ENCODE results near the gene C16orf54. TPM values are rescaled to one million over a fixed set of nuclear protein-coding genes. Genes with fewer than 3 reads are reported as not detected.
"Not testable (repeated sequence)": the region's sequence is repeated elsewhere in the genome, so short reads cannot be mapped to it uniquely, and the experiment has no call there.

C16orf54 gene
- total RNA-seq, 1 donor from 2014 or later, result not detected

DNA sequence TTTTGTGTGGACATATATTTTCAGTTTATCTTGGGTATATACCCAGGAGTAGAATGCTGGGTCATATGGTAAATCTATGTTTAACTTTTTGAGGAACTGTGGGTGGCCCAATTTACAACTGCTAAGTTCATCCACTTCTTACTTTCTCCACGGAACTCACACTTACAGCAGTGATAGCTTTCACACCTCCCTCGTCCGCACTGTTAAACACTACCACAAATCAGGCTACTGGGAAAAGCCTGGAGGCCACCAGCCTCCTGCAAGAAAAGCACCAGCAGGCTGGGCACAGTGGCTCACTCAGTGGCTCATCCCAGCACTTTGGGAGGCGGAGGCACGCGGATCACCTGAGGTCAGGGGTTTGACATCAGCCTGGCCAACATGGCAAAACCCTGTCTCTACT, 17.5 kb upstream of the C16orf54 start:
- Mint-ChIP-seq H3K27me3 (ENCODE audit: unreplicated experiment) (peaks cover 5% of the 10 kb centered on the region), H3K36me3 (ENCODE audit: unreplicated experiment) (no peaks in the 10 kb centered on the region), H3K4me1 (ENCODE audit: unreplicated experiment) (peaks cover 2% of the 10 kb centered on the region), H3K4me3 (ENCODE audit: unreplicated experiment) (no peak overlapping the region), H3K9me3 (ENCODE audit: unreplicated experiment) (no peaks in the 10 kb centered on the region), H3K27ac (ENCODE audit: unreplicated experiment) (no peak overlapping the region)
- TF ChIP-seq, protein P1, sequence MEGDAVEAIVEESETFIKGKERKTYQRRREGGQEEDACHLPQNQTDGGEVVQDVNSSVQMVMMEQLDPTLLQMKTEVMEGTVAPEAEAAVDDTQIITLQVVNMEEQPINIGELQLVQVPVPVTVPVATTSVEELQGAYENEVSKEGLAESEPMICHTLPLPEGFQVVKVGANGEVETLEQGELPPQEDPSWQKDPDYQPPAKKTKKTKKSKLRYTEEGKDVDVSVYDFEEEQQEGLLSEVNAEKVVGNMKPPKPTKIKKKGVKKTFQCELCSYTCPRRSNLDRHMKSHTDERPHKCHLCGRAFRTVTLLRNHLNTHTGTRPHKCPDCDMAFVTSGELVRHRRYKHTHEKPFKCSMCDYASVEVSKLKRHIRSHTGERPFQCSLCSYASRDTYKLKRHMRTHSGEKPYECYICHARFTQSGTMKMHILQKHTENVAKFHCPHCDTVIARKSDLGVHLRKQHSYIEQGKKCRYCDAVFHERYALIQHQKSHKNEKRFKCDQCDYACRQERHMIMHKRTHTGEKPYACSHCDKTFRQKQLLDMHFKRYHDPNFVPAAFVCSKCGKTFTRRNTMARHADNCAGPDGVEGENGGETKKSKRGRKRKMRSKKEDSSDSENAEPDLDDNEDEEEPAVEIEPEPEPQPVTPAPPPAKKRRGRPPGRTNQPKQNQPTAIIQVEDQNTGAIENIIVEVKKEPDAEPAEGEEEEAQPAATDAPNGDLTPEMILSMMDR (IDR thresholded peaks at IDR 0.05), result no peak
- no peak for DNase-seq (ENCODE audit: extremely low spot score, unreplicated experiment)

DNA sequence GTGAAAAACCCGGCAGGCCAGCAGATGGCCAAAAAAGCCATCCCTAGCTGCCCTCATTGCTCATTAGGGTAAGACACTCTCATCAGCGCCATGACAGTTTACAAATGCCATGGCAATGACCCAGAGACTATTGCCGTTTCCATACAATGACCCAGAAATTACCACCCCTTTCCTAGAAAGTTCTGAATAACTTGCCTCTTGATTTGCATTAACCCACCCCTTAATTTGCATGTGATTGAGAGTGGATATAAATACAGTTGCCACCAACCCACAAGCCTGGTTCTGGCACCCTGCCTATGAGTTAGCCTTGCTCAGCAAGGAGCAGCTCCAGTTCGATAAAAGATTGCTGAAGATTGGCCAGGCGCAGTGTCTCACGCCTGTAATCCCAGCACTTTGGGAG, 16.1 kb upstream of the C16orf54 start:
- no peak overlapping the region for H3K4me3 Mint-ChIP-seq (ENCODE audit: unreplicated experiment)
- H3K9me3 Mint-ChIP-seq (ENCODE audit: unreplicated experiment), result no peaks in the 10 kb centered on the region
- DNase-seq (ENCODE audit: extremely low spot score, unreplicated experiment), result no peak
- peaks cover 5% of the 10 kb centered on the region for H3K27me3 Mint-ChIP-seq (ENCODE audit: unreplicated experiment)
- no peak overlapping the region for H3K27ac Mint-ChIP-seq (ENCODE audit: unreplicated experiment)
- TF ChIP-seq, protein P1 (IDR thresholded peaks at IDR 0.05), result no peak
- no peaks in the 10 kb centered on the region for H3K36me3 Mint-ChIP-seq (ENCODE audit: unreplicated experiment)
- peaks cover 12% of the 10 kb centered on the region for H3K4me1 Mint-ChIP-seq (ENCODE audit: unreplicated experiment)

DNA sequence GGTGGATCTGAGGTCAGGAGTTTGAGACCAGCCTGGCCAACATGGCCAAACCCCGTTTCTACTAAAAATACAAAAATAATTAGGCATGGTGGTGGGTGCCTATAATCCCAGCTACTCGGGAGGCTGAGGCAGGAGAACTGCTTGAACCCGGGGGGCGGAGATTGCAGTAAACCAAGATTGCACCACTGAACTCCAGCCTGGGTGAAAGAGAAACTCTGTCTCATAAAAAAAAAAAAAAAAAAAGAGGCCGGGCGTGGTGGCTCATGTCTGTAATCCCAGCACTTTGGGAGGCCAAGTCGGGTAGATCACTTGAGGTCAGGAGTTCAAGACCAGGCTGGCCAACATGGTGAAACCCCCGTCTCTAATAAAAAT, 15.5 kb upstream of the C16orf54 start:
- H3K27me3 Mint-ChIP-seq (ENCODE audit: unreplicated experiment), result not testable (repeated sequence)

DNA sequence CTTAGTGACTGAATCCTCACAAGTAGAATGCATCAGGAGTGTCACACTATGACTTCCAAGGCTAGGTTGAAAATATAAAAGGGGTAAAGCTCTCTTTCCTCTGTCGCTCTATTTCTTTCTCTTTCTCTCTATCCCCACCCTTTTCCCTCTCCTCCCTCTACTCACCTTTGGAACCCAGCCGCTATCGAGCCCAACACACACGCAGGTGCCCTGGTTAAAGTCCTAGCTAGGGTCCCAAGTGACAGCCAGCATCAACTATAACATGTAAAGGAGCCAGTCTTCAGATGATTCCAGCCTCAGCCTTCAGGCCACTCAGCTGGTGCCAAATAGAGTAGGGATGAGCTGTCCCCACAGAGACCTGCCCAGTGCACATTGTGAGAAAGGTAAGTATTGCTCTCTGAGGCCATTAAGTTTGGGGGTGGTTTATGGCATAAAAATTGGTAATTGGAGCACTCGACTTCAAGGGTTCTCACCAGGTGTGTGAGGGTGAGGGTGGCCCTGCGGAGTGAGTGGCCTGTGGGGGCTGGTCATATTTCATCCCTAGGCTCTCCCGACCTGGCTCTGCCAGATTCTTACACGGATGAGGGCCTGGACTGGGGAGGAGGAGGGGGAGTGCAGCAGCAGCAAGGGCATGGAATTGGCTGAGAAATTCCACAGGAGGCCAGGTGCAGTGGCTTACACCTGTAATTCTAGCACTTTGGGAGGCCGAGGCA, 14.9 kb upstream of the C16orf54 start:
- no peak for DNase-seq (ENCODE audit: extremely low spot score, unreplicated experiment)
- TF ChIP-seq, protein P1 (IDR thresholded peaks at IDR 0.05), result no peak
- H3K4me1 Mint-ChIP-seq (ENCODE audit: unreplicated experiment), result peaks cover 15% of the 10 kb centered on the region
- no peaks in the 10 kb centered on the region for H3K36me3 Mint-ChIP-seq (ENCODE audit: unreplicated experiment)
- no peak overlapping the region for H3K4me3 Mint-ChIP-seq (ENCODE audit: unreplicated experiment)
- H3K27ac Mint-ChIP-seq (ENCODE audit: unreplicated experiment), result no peak overlapping the region
- H3K9me3 Mint-ChIP-seq (ENCODE audit: unreplicated experiment), result no peaks in the 10 kb centered on the region
- peaks cover 5% of the 10 kb centered on the region for H3K27me3 Mint-ChIP-seq (ENCODE audit: unreplicated experiment)

More for the DNA sequence above, 15.5 kb upstream of the C16orf54 start:
- not testable (repeated sequence) for H3K36me3 Mint-ChIP-seq (ENCODE audit: unreplicated experiment); H3K27ac Mint-ChIP-seq (ENCODE audit: unreplicated experiment); H3K9me3 Mint-ChIP-seq (ENCODE audit: unreplicated experiment); DNase-seq (ENCODE audit: extremely low spot score, unreplicated experiment); H3K4me3 Mint-ChIP-seq (ENCODE audit: unreplicated experiment)
- peaks cover 15% of the 10 kb centered on the region for H3K4me1 Mint-ChIP-seq (ENCODE audit: unreplicated experiment)

DNA sequence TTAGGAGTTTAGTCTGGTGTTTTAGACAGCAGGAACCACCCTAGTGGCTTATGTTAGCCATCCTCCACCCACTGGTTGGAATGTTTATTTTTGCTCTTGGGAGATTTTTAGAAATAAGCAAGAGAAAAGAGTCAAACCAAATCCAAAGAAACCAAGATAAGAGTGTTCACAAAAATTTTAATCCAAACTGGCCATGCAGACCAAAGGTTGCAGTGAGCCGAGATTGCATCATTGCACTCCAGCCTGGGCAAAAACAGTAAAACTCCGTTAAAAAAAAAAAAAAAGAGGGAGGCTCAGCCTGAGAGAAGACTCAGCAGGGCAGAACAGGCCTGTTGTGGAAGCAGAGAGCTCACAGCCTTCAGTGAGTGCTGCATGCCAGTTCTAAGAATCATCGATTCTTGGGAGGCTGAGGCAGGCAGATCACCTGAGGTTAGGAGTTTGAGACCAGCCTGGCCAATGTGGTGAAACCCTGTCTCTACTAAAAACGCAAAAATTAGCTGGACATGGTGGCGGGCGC, 12.2 kb upstream of the C16orf54 start:
- TF ChIP-seq, protein P1 (IDR thresholded peaks at IDR 0.05), result no peak
- peaks cover 4% of the 10 kb centered on the region for H3K27me3 Mint-ChIP-seq (ENCODE audit: unreplicated experiment)
- H3K27ac Mint-ChIP-seq (ENCODE audit: unreplicated experiment), result peak overlapping the region; percentile 83
- no peak overlapping the region for H3K4me3 Mint-ChIP-seq (ENCODE audit: unreplicated experiment)
- no peaks in the 10 kb centered on the region for H3K36me3 Mint-ChIP-seq (ENCODE audit: unreplicated experiment)
- no peaks in the 10 kb centered on the region for H3K9me3 Mint-ChIP-seq (ENCODE audit: unreplicated experiment)
- no peak for DNase-seq (ENCODE audit: extremely low spot score, unreplicated experiment)
- peaks cover 15% of the 10 kb centered on the region for H3K4me1 Mint-ChIP-seq (ENCODE audit: unreplicated experiment)

DNA sequence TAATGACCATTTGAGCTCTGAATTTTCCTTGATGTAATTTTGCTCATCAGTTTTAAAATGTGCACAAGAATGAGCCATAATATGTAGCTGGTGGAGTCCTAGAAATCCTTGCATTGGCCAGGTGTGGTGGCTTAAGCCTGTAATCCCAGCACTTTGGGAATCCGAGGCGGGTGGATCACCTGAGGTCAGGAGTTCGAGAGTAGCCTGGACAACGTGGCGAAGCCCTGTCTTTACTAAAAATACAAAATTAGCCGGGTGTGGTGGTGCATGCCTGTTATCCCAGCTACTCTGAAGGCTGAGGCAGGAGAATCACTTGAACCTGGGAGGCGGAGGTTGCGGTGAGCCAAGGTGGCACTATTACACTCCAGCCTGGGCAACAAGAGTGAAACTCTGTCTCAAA, 11.3 kb upstream of the C16orf54 start:
- H3K27me3 Mint-ChIP-seq (ENCODE audit: unreplicated experiment); DNase-seq (ENCODE audit: extremely low spot score, unreplicated experiment); H3K9me3 Mint-ChIP-seq (ENCODE audit: unreplicated experiment); H3K4me3 Mint-ChIP-seq (ENCODE audit: unreplicated experiment); H3K27ac Mint-ChIP-seq (ENCODE audit: unreplicated experiment); H3K36me3 Mint-ChIP-seq (ENCODE audit: unreplicated experiment): not testable (repeated sequence)
- H3K4me1 Mint-ChIP-seq (ENCODE audit: unreplicated experiment), result peaks cover 15% of the 10 kb centered on the region

Measured in osteocyte (in vitro differentiated cells).